ENCODE data around the gene BAIAP2. TPM values are rescaled to one million over a fixed set of nuclear protein-coding genes. Genes with fewer than 3 reads are reported as not detected.

BAIAP2 gene
- total RNA-seq, 1 donor: 27.5 TPM

GRCh38 chr17:80991645-80992076, 43.3 kb upstream of the BAIAP2 start, which contains the start of gene CHMP6:
CHMP6 (plus strand) TSS chr17:80991841; CDS start chr17:80991919, 78 bp downstream.
- H3K4me3 ChIP-seq (ENCODE audit: low read depth, low read length): peak within 1 kb of the TSS; percentile 76
- TF ChIP-seq CTCF (IDR thresholded peaks at IDR 0.05; ENCODE audit: insufficient read depth, low read length): peak; percentile 25
- DNase-seq (ENCODE audit: low read depth): peak; percentile 67

- H3K4me3 ChIP-seq (ENCODE audit: low read depth, low read length): peak overlapping the region; percentile 76
- no peak for DNase-seq (ENCODE audit: low read depth)
- TF ChIP-seq CTCF (IDR thresholded peaks at IDR 0.05; ENCODE audit: insufficient read depth, low read length): no peak
Measured at GRCh38 chr17:80992077-80992947, 42.6 kb upstream of the BAIAP2 start.

- no peak for DNase-seq (ENCODE audit: low read depth)
- no peak for TF ChIP-seq CTCF (IDR thresholded peaks at IDR 0.05; ENCODE audit: insufficient read depth, low read length)
- peak overlapping the region; percentile 76 for H3K4me3 ChIP-seq (ENCODE audit: low read depth, low read length)
Measured at GRCh38 chr17:80992948-80993624, 41.9 kb upstream of the BAIAP2 start.

- DNase-seq (ENCODE audit: low read depth): no peak
- no peak for TF ChIP-seq CTCF (IDR thresholded peaks at IDR 0.05; ENCODE audit: insufficient read depth, low read length)
- H3K4me3 ChIP-seq (ENCODE audit: low read depth, low read length): no peak overlapping the region
Measured at GRCh38 chr17:80995131-80995530, 39.8 kb upstream of the BAIAP2 start.

GRCh38 chr17:80996422-80997305, 38.3 kb upstream of the BAIAP2 start:
- no peak overlapping the region for H3K4me3 ChIP-seq (ENCODE audit: low read depth, low read length)
- TF ChIP-seq CTCF (IDR thresholded peaks at IDR 0.05; ENCODE audit: insufficient read depth, low read length): no peak
- no peak for DNase-seq (ENCODE audit: low read depth)

GRCh38 chr17:80997424-80998117, 37.4 kb upstream of the BAIAP2 start:
- H3K4me3 ChIP-seq (ENCODE audit: low read depth, low read length): no peak overlapping the region
- DNase-seq (ENCODE audit: low read depth): no peak

More at GRCh38 chr17:80997424-80998117, 37.4 kb upstream of the BAIAP2 start:
- no peak for TF ChIP-seq CTCF (IDR thresholded peaks at IDR 0.05; ENCODE audit: insufficient read depth, low read length)

Data from fibroblast of the aortic adventitia (primary cell).